Fibroblast of skin of back (primary cell): ENCODE data around the gene SYT8.

Experiments used
- DNase-seq: peaks from one replicate; pipeline ENCODE4 v3.0.0-alpha.2; 2013

Gene SYT8

GRCh38 chr11:1845561-1846452 lies 11.0 kb downstream of the SYT8 start:
- no peak for DNase-seq

GRCh38 chr11:1846453-1846932 lies 11.7 kb downstream of the SYT8 start:
- no peak for DNase-seq

DNA sequence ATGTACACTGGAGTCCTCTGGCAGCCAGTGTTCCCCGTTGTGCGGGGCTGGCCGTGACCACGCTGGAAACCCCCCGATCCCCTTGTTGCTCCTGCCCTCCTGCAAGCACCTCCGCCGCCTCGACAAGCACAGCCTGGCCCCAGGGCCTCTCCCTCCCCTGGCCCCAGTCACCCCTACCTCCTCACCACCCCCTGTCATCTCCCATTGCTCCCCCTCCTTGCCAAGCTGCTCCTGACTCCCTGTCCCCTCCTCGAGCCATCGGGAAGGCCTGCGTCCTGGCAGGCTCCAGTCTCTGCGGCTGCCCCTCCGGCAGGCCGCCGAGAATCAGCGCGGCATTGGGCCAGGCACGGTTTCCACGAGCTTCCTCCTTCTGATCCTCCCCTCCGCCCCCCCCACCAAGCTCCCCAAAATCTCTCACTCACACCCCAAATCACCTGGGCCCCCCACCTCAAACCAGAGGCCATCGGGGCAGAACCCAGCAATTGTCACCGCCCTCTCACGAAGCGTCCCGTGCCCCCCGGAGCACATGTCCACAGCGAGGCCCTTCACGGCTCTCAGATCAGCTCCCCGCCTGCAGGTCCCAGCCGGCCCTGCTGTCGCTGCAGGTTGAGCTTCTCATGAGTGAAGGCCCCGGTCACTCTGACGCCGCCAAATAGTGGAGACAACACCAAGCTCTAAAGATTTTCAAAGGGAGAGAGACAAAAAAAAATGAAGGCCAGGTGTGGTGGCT lies 12.4 kb downstream of the SYT8 start:
- no peak for DNase-seq

- no peak for DNase-seq
These were observed 13.3 kb downstream of the SYT8 start for GRCh38 chr11:1847926-1848639.

GRCh38 chr11:1848640-1849430 lies 14.0 kb downstream of the SYT8 start:
- no peak for DNase-seq

- no peak for DNase-seq
These were observed 16.8 kb downstream of the SYT8 start for GRCh38 chr11:1851468-1852180.

GRCh38 chr11:1852271-1852876 lies 17.6 kb downstream of the SYT8 start:
- no peak for DNase-seq

DNA sequence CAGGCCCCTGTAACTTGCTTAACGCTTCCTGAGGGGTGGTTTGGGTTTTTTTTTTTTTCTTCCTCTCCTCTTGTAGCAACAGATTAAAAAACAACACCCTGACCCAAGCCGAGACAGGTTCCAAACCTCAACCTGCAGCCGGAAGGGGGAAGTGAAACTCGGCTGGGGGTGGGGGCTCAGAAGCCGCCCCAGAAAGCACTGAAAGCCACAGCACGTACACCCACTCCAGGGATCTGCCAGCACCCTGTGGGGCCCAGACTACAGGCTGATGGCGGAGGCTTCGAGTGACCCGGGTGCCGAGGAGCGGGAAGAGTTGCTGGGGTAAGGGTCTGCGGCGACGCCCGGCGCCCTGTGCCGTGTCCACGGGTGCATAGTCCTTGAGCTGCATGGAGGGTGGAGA lies 18.1 kb downstream of the SYT8 start, which contains the start of gene LSP1:
LSP1 (plus strand) TSS at position 208 of the 400 bp plus-strand sequence; CDS start at position 269, 61 bp downstream.
- DNase-seq: no peak

- DNase-seq: no peak
These were observed 18.8 kb downstream of the SYT8 start for GRCh38 chr11:1853376-1854131.

DNA sequence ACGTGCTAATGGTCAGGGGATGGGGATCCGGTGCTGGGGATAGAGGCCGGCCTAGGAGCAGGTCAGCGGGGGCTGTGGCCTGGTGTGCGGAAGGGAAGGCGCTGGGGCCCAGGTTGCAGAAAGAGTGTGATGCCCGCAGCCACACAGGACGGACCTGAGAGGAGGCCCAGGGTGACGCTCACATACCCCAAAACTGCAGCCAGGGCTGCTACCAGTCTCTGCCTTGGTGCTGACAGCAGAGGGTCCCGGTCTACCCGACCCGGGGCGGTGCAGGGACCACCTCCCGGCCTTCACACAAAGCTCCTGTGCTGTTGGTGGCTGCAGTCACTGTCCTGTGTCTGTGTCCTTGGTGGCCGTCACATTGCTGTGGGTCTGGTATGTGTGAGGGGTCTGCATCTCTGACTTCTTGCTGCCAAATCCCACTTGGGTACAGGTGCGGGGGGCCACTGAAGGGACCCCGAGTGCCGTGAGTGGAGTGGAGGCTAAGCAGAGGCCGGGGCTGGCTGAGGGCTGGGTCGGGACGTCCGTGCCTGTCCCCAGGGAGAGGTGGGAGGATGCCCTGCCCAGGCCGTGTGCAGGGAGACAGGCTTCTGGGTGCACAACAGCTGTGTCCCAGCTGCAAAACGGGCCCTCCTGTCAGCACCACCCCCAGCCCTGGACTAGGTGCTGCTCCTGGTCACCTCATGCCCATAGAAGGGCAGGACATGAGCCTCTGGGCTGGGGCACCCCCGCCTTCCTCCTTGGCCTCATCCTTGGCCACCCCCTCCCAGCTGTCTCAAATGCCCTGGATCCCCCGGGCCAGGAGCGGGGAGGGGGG lies 19.6 kb downstream of the SYT8 start:
- no peak for DNase-seq

DNA sequence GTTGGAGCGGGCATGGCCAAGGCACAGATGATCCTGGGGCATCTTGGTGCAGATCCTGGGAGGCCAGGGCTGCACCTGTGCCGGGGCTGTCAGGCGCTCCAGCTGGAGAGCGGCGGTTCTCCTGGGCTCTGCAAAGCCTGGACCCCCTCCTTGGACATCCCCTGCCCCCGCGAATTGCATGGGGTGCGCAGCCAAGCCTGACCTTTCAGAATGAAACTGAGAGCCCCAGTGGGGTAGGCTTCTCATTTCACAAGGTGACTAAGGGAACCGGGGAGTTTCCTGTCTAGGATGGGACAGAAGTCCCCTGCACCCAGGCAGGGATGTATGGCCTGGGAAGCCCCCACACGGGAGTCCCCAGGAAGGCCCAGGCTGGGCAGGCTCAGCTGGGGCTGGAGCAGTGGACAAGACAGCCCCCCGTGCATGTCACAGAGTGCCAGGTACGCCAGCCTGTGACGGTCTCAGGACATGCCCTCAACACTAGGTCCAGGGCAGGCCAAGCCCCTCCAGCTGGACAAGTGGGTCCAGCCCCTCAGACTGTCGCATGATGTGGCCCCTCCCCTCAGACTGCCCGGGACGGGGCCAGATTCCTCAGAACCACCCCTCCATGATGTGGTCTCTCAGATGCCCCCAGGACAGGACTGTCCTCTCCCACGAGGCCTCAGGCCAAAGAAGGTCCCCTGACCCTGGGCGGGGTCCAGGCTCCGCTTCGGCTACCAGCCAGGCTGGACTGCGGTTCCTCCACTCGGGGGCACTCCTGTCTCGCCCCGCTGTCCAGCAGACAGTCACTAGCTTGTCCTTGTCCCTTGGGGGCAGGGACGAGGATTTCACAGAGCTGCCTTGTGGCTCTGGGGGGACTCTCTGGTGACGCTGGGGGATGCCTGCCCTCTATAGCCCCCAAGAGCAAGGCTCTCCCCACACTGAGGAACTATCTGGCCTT lies 20.4 kb downstream of the SYT8 start:
- no peak for DNase-seq

DNA sequence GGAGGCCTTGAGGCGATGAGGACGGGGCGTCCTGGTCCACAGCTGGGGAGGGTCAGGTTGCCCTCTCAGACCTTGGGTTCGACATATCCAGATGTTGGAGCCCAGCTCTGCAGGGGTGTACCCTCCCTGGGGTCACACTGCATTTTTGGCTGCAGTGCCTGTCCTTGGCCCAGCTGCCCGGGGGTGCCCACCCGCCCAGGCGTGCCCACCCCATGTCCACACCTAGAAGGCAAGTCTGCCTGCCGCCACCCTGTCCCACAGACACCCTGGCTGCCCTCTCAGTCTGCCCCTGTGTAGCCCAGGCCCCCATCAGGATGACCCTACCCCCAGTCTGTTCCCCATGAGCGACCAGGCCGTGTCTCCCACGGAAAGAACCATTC lies 21.1 kb downstream of the SYT8 start:
- no peak for DNase-seq

GRCh38 chr11:1856306-1857005 lies 21.7 kb downstream of the SYT8 start:
- DNase-seq: no peak

- no peak for DNase-seq
These were observed 22.3 kb downstream of the SYT8 start for GRCh38 chr11:1857064-1857463.

DNA sequence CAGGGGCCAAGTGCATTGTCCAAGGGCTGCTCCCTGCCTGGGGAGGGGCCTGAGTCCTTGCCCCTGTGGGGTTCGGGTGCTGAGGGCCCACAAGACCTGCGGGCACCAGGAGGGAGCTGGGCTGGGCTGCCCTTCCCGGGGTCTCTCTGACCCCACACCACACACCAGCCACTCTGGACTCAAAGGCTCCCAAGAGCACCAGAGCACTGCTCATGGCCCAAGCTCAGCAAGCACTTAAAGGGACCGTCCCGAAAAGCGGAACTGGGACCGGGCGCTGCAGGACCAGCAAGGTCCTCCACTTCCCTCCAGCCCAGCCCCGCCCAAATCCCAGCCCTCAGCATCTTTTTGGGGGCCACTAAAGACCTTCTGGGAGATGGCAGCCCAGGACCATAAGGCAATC lies 23.4 kb downstream of the SYT8 start:
- DNase-seq: no peak

DNA sequence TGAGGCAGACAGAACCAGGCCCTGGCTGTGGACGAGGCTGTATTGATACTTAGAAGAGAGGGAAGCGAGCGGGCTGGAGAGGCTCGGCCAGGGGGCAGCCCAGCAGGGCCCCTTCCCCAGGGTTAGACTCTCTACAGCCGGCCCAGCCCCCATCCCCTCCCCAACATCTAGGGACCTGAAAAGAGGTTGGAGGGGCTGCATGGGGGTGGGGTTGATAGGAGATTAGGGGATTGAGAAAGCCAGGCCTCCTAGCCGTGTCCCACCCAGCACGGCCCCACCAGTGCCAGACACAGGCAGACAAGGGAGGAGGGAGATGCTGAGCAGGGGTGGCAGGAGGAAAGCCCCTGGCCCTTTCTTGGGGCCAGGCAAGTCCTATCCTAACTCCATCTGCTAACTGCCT lies 23.8 kb downstream of the SYT8 start:
- no peak for DNase-seq

DNA sequence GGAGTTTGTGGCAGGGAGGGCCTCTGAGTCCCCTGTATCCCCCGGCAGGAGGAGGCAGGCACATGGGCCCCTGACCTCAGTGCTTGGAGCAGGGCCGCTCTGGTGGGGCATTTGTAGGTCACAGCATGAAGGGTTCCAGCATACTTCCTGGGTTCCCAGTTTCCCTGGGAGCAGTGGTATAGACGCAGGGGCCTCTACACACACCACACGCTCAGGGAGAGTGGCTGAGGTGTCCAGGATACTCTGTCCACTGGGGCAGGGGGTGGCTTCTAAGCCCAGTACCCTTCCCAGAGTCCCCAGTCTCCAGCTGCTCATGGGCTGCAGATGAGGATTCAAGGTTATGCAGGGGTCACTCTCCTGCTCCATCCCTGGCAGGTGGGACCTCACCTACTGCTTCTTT lies 24.2 kb downstream of the SYT8 start:
- no peak for DNase-seq

GRCh38 chr11:1860108-1860507 lies 25.3 kb downstream of the SYT8 start:
- no peak for DNase-seq
